ENCODE measurements around the gene CES4A.

Gene CES4A

GRCh38 chr16:67053767-67054334 is 65.5 kb downstream of the CES4A start:
- no peak for DNase-seq (ENCODE audit: low read depth)

GRCh38 chr16:67054901-67055300 is 66.5 kb downstream of the CES4A start:
- DNase-seq (ENCODE audit: low read depth): no peak

GRCh38 chr16:67055712-67056487 is 67.5 kb downstream of the CES4A start:
- DNase-seq (ENCODE audit: low read depth): no peak

Measured in stimulated activated CD8-positive, alpha-beta memory T cell treated with anti-CD3 and anti-CD28 coated beads, Interleukin-4, amount 100 ng/mL, for 24 hours (primary cell).